ENCODE data around the gene PGP. TPM values are rescaled to one million over a fixed set of nuclear protein-coding genes. Genes with fewer than 3 reads are reported as not detected.

PGP gene
- total RNA-seq, 1 donor from 2014 or later: 15.0 TPM

- DNase-seq (no peak), ATAC-seq (no peak)
- Histone ChIP-seq H3K36me3 (peaks cover 34% of the 10 kb centered on the region), H3K9me3 (no peaks in the 10 kb centered on the region), H3K27ac (no peak within 1 kb of the TSS), H3K4me1 (peaks cover 36% of the 10 kb centered on the region), H3K27me3 (no peaks in the 10 kb centered on the region), H3K4me3 (no peak within 1 kb of the TSS)
- intact Hi-C loops (cut with DNase I): no loop called here
- no peak for TF ChIP-seq CTCF (IDR thresholded peaks at IDR 0.05)
These were observed 4.0 kb downstream of the PGP start, which contains the start of gene BRICD5 for GRCh38 chr16:2210386-2211365. Gene BRICD5, minus strand, starts transcription at chr16:2210863. Its CDS starts 30 bp downstream, at chr16:2210833.

GRCh38 chr16:2210009-2210332 is 4.7 kb downstream of the PGP start:
- no peak for TF ChIP-seq CTCF (IDR thresholded peaks at IDR 0.05)
- intact Hi-C loops (cut with DNase I): no loop called here
- DNase-seq (no peak), ATAC-seq (no peak)
- Histone ChIP-seq H3K27me3 (no peaks in the 10 kb centered on the region), H3K27ac (no peak overlapping the region), H3K36me3 (peaks cover 34% of the 10 kb centered on the region), H3K4me3 (no peak overlapping the region), H3K9me3 (no peaks in the 10 kb centered on the region), H3K4me1 (peaks cover 36% of the 10 kb centered on the region)

GRCh38 chr16:2209258-2210008 is 5.2 kb downstream of the PGP start:
- DNase-seq (no peak), ATAC-seq (no peak)
- no peak overlapping the region for H3K27ac ChIP-seq
- H3K4me1 ChIP-seq: peaks cover 41% of the 10 kb centered on the region
- no peak overlapping the region for H3K4me3 ChIP-seq
- H3K36me3 ChIP-seq: peaks cover 34% of the 10 kb centered on the region
- no peaks in the 10 kb centered on the region for H3K27me3 ChIP-seq
- no peak for TF ChIP-seq CTCF (IDR thresholded peaks at IDR 0.05)
- H3K9me3 ChIP-seq: no peaks in the 10 kb centered on the region
- intact Hi-C loops (cut with DNase I): no loop called here

GRCh38 chr16:2208772-2209171 is 5.9 kb downstream of the PGP start:
- no peak overlapping the region for H3K4me3 ChIP-seq
- peaks cover 34% of the 10 kb centered on the region for H3K36me3 ChIP-seq
- no peak for ATAC-seq
- no peaks in the 10 kb centered on the region for H3K9me3 ChIP-seq
- H3K27me3 ChIP-seq: no peaks in the 10 kb centered on the region
- H3K4me1 ChIP-seq: peaks cover 38% of the 10 kb centered on the region
- no peak for TF ChIP-seq CTCF (IDR thresholded peaks at IDR 0.05)
- DNase-seq: no peak
- H3K27ac ChIP-seq: no peak overlapping the region
- intact Hi-C loops (cut with DNase I): no loop called here

- intact Hi-C loops (cut with DNase I): no loop called here
- ATAC-seq (no peak), DNase-seq (no peak)
- peaks cover 33% of the 10 kb centered on the region for H3K4me1 ChIP-seq
- H3K4me3 ChIP-seq: no peak overlapping the region
- no peak for TF ChIP-seq CTCF (IDR thresholded peaks at IDR 0.05)
- H3K9me3 ChIP-seq: no peaks in the 10 kb centered on the region
- H3K27me3 ChIP-seq: no peaks in the 10 kb centered on the region
- H3K36me3 ChIP-seq: peaks cover 34% of the 10 kb centered on the region
- no peak overlapping the region for H3K27ac ChIP-seq
These were observed 6.3 kb downstream of the PGP start for GRCh38 chr16:2208308-2208707.

Data from upper lobe of right lung (tissue), 1 donor.